Testis (tissue), 3 donors: ENCODE measurements around the gene MOB3B. TPM values are rescaled to one million over a fixed set of nuclear protein-coding genes. Genes with fewer than 3 reads are reported as not detected.

Experiments
- DNase-seq: peaks from one replicate; pipeline ENCODE4 v3.0.0-alpha.2; 2019
- H3K27ac ChIP-seq, 2 donors: fragments of 200-600 bp; sonication (generic); one replicate each; pipeline ENCODE4 v1.5.1; 2019
- H3K27me3 ChIP-seq: fragments of 200-600 bp; sonication (generic); one replicate; pipeline ENCODE4 v1.5.1; 2019
- H3K36me3 ChIP-seq: fragments of 200-600 bp; sonication (generic); one replicate; pipeline ENCODE4 v1.5.1; 2017; ENCODE audit warnings: low read depth; ENCODE audit errors: missing control alignments
- H3K4me1 ChIP-seq: fragments of 200-600 bp; sonication (generic); one replicate; pipeline ENCODE4 v1.5.1; 2019
- H3K4me3 ChIP-seq, 2 donors: fragments of 200-600 bp; sonication (generic); one replicate each; pipeline ENCODE4 v1.5.1; 2017 to 2019
- H3K9me3 ChIP-seq: fragments of 200-600 bp; sonication (generic); one replicate; pipeline ENCODE4 v1.5.1; 2017
- CTCF ChIP-seq, 3 experiments: fragments of 450-650 bp in 2 of 3; fragments of 200-600 bp in 1 of 3; sonication (generic) in 1 of 3; IDR thresholded peaks; one replicate each; pipeline ENCODE4 v1.5.1; 2016 to 2019; ENCODE audit warnings: antibody characterized with exemption in 3 of 3, mild to moderate bottlenecking in 2 of 3, moderate library complexity in 1 of 3
- POLR2A ChIP-seq: fragments of 450-650 bp; IDR thresholded peaks from one replicate; pipeline ENCODE4 v1.6.1; 2017; ENCODE audit warnings: antibody characterized with exemption, mild to moderate bottlenecking, moderate library complexity
- WGBS, 2 donors: methylation state at CpG; one replicate each; pipeline ENCODE4 v1.1.5; 2018; 5-methylcytosine and 5-hydroxymethylcytosine counted together
- intact Hi-C: fragments of 100-400 bp; cut with DNase I; formaldehyde crosslinking; loops from one replicate; pipeline ENCODE4 v1.15.1; 2023; ENCODE audit warnings: low total_unique reads
- polyA plus RNA-seq: library from polyadenylated mRNA; stranded (reverse); fragments of 350-450 nt; fragmentation: Illumina TruSeq; extraction: RNeasy Lipid Tissue Mini Kit (QIAGEN cat#74804); gene quantifications from one replicate; pipeline ENCODE4 v1.2.3, GENCODE V29; 2014; ENCODE audit warnings: low read depth, low replicate concordance; ENCODE audit not compliant: insufficient read depth
- total RNA-seq, 2 donors: library from RNA; depleted of rRNA; stranded (reverse); fragments of >200 nt; gene quantifications; one replicate each; pipeline ENCODE4 v1.2.3, GENCODE V29; 2016

MOB3B gene
- total and polyA plus RNA-seq, 3 donors from 2014 or later, result 9.1 to 23.2 (median 17.5) TPM

- no peaks in the 10 kb centered on the region for H3K9me3 ChIP-seq
- TF ChIP-seq POLR2A, result no peak
- TF ChIP-seq CTCF (IDR thresholded peaks at IDR 0.05), result no peak
- H3K36me3 ChIP-seq, result no peaks in the 10 kb centered on the region
- H3K4me3 ChIP-seq, result no peak overlapping the region
- no peak overlapping the region for H3K27ac ChIP-seq
- H3K27me3 ChIP-seq, result no peaks in the 10 kb centered on the region
- 87 to 89% methylated on average over 3 of the region's 3 CpGs for whole genome bisulfite sequencing, 2 donors
- peaks cover 1% of the 10 kb centered on the region for H3K4me1 ChIP-seq
- DNase-seq, result no peak
- intact Hi-C loops, result loop anchor here (5.0 kb wide), 1 partner anchor 213 kb away; no protein-coding TSS in a partner anchor
Measured at GRCh38 chr9:27545471-27545870, 15.9 kb upstream of the MOB3B start.

- H3K9me3 ChIP-seq, result no peaks in the 10 kb centered on the region
- WGBS, 2 donors, result 93% methylated on average over 2 of the region's 2 CpGs
- H3K27ac ChIP-seq, result no peak overlapping the region
- no peak overlapping the region for H3K4me3 ChIP-seq
- H3K36me3 ChIP-seq, result no peaks in the 10 kb centered on the region
- H3K4me1 ChIP-seq, result peaks cover 14% of the 10 kb centered on the region
- TF ChIP-seq POLR2A (no peak), CTCF (IDR thresholded peaks at IDR 0.05) (no peak)
- no peaks in the 10 kb centered on the region for H3K27me3 ChIP-seq
- intact Hi-C loops, result no loop called here
- no peak for DNase-seq
Measured at GRCh38 chr9:27542508-27542907, 12.9 kb upstream of the MOB3B start.

GRCh38 chr9:27541740-27542139, 12.1 kb upstream of the MOB3B start:
- intact Hi-C loops, result no loop called here
- H3K27ac ChIP-seq, result no peak overlapping the region
- no peaks in the 10 kb centered on the region for H3K9me3 ChIP-seq
- WGBS, 2 donors, result 82 to 93% methylated on average over 4 of the region's 4 CpGs
- H3K36me3 ChIP-seq, result no peaks in the 10 kb centered on the region
- peaks cover 14% of the 10 kb centered on the region for H3K4me1 ChIP-seq
- no peaks in the 10 kb centered on the region for H3K27me3 ChIP-seq
- no peak for TF ChIP-seq CTCF (IDR thresholded peaks at IDR 0.05)
- no peak for TF ChIP-seq POLR2A
- H3K4me3 ChIP-seq, result no peak overlapping the region
- no peak for DNase-seq

- WGBS, 2 donors, result 79 to 87% methylated on average over 1 of the region's 1 CpG
- peaks cover 14% of the 10 kb centered on the region for H3K4me1 ChIP-seq
- intact Hi-C loops, result no loop called here
Measured at GRCh38 chr9:27540502-27540901, 10.9 kb upstream of the MOB3B start.

More at GRCh38 chr9:27540502-27540901, 10.9 kb upstream of the MOB3B start:
- Histone ChIP-seq H3K27me3 (no peaks in the 10 kb centered on the region), H3K9me3 (no peaks in the 10 kb centered on the region), H3K36me3 (no peaks in the 10 kb centered on the region), H3K27ac (no peak overlapping the region), H3K4me3 (no peak overlapping the region)
- TF ChIP-seq CTCF (IDR thresholded peaks at IDR 0.05) (no peak), POLR2A (no peak)
- no peak for DNase-seq
